NCI-H82 (cell line): ENCODE measurements around the gene RBM47.
"Not testable (repeated sequence)": the region's sequence is repeated elsewhere in the genome, so short reads cannot be mapped to it uniquely, and the experiment has no call there.

Source experiments
- DNase-seq: peaks from one replicate; lab custom pipeline; 2025; lab: John Stamatoyannopoulos, UW

RBM47 gene

DNA sequence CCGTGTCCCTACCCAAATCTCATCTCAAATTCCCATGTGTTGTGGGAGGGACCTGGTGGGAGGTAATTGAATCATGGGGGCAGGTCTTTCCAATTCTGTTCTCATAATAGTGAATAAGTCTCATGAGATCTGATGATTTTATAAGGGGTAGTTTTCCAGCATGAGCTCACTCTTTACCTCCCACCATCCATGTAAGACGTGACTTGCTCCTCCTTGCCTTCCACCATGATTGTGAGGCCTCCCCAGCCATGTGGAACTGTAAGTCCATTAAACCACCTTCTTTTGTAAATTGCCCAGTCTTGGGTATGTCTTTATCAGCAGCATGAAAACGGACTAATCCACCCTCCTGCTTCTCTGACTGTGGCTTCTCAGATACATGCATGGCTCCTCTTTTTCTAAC lies 222.2 kb downstream of the RBM47 start:
- DNase-seq: not testable (repeated sequence)

DNA sequence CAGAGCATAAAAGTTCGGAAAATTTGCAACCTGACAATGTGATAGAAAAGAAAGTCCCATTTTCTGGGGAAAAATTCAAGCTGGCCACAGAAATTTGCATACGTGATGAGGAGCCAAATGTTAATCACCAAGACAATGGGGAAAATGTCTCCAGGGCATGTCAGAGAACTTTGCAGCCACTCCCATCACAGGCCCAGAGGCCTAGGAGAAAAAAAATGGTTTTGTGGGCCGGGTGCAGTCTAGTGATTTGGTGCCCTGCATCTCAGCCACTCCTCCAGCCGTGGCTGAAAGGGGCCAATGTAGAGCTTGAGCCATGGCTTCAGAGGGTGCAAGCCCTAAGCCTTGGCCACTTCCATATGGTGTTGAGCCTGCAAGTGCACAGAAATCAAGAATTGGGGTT lies 223.3 kb downstream of the RBM47 start:
- DNase-seq: no peak

DNA sequence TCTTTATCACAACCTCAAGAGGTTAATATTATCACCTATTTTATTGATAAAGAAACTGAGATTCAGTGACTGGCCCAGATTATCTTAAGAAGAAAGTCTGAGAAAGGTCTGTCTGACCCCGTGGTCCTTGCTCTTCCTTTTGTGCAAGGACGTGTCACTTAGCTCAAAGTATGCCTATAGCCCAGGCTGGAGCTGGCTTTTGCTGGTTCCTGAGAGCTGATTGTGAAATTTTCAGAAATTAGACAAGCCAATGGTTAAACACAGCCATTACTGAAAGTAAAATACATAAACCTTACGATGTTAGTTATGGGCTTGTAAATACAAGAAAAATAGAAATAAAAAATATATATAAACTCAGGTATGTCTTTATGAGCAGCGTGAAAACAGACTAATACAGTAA lies 224.5 kb downstream of the RBM47 start:
- no peak for DNase-seq

DNA sequence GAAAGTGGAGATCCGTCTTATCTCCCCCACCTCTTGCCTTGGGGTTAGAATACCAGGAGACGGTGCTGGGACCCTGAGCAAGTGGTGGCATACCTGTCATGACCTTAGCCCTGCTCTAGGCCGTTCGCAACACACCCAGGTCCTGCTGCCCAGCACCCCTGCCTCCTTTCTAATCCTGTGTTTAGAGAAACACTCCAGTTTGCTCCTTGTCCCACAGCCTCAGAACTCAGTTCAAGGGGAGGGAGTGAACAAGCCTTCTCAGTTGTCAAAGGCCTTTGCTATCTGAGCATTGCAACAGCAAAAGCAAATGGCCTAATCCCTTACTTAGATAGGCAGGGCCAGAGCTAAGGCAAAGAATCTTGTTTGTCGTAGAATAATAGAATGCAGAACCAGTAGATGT lies 226.6 kb downstream of the RBM47 start:
- no peak for DNase-seq

DNA sequence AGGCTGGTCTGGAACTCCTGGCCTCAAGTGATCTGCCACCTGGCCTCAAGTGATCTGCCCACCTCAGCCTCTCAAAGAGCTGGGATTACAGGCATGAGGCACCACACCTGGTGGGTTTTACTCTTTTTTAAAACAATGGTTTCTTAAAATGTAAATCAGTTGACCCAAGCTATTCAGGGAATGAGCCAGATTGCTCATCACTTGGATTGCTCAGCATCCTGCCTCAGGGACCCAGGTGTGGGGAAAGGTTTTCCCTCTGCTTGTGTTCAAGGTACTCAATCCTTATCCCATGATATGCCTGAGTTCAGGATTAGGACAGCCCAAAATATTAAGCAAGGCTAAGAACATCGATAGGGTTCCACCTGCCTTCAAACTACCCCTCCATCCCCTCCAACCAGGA lies 227.1 kb downstream of the RBM47 start:
- no peak for DNase-seq

DNA sequence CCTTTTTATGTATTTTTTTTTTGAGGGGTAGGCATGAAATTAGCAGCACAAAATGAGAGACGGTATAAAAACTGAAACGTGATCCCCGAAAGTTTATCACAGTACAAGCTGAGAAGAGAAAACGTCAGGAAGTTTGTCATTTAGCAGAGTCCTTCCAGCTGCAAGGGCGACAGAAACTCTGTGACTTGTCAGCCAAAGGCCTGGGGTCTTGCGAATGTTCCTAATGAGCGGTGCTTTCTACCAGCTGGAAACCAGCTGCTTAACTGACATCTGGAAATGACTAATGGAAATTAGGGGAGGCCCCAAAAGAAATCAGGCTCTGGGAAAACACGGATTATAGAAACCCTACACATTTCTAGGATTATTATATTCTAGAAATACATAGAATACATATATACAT lies 228.0 kb downstream of the RBM47 start:
- DNase-seq: no peak

DNA sequence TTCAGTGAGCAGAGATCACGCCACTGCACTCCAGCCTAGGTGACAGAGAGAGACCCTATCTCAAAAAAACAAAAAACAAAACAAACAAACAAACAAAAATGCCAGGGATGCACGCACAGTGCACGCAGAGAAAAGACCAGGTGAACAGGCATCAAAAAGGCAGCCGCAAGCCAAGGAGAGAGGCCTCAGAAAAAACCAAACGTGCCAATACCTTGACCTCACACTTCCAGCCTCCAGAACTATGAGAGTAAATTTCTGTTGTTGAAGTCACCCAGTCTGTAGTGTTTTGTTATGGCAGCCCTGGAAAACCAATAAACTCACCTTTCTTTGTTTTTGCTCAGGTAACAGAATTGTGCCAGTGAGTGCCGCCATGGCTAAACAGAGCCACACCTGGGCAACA lies 228.6 kb downstream of the RBM47 start:
- no peak for DNase-seq

DNA sequence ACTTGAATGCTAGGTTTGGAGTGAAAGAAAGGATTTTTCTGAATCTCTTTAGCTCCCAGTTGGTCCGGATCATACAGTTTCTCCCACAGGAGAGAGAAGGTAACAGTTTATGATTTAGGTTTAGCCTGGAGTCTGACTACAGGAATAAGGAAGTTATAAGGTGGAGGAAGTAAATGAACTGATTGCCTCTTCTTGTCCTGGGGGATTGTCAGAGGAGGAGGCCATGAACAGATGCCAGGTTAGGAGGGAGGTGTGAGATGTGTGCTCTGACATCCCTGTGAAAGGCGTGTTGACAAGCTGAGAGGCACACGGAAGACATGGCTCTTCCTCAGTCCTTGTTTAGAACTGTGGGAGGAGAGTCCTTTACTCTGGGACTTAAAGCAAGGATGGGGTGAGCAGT lies 230.1 kb downstream of the RBM47 start:
- DNase-seq: no peak

DNA sequence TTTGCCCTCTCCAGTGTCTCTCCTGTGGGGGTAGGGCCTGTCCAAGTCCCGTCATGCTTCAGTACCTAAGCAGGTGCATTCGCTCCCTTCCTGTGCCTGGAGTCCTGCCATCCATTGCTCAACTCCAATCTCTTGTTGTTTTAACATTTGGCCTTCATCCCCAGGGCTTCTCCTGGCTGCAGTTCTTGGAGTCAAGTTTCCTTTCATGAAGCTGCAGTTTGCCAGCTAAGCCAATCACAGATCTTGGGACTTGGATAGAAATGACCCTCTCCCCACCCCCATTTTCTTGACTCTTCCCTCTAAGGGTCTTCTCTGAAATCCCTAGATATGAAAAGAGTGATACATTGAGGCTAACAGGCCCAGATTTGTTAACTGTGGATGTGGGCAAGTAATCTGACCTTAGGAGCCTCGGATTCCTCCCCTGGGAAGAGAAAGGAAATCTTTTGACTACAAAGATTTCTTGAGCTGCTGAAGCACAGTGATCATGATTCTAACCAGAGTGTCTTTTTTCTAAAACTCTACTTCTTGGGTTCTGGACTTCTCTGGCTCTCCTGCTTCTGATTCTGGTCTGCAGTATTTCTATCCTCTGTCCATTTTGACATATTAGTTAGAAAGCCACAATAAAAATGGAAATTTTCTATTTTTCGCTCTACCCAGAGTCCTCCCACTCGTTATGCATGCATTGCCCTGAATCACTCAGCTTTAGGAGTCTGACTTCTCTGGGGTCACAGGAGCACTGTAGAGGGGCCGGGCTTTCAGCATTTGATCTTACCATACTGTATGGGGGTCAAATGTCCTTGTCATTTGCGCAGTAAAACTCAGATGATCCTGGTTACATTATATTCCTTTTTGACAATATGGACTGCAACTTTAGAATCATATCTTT lies 233.5 kb downstream of the RBM47 start:
- no peak for DNase-seq

DNA sequence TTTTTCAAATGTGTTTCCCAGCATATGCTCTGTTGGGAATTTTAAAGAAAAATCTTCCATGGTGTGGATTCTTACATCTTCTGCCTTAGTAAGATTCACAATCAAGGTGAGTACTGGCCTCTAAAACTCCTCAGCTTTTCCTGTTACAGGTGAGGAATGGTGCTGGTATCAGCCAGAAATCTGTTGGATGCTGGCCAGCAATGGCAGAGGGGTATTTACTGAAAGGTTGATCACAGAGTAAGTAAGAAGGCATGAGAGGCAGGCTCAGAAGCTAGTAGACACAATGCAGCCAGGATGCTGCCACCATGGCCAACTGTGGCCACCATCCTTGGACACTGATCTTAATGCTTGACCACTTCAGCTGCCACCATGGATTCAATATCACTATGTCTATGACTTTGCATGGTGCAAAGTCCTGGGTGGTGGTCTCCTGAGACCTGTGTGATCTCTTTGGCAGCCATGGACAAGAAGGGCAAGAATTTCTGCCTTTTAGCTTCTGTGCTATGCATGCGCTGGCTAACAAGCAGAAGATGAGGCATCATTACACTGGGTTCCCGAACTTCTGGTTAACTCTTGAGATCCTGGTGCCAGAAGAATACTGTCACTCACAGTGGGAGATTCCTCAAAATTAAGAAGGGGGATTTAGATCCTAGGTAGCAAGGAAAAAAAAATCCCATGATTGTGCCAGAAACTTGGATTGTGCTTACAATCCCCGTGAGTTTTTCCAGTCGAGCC lies 234.3 kb downstream of the RBM47 start:
- DNase-seq: no peak

DNA sequence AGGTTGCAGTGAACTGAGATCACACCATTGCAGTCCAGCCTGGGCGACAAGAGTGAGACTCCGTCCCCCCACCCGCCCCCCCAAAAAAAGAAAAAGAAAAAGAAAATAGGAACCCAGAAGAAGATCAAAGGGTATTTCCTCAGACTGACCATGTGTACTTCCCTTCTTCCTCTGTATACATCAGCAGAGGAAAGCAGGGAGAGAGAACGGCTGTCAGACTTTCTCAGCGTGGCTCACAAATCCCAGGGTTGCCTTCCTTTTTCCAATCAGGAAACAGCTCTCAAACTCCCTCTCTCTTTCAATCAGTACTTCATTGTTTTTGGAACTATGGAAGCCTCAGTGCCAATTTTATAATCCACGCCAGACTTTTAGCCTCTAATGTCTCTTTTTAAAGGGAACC lies 235.4 kb downstream of the RBM47 start:
- DNase-seq: no peak

DNA sequence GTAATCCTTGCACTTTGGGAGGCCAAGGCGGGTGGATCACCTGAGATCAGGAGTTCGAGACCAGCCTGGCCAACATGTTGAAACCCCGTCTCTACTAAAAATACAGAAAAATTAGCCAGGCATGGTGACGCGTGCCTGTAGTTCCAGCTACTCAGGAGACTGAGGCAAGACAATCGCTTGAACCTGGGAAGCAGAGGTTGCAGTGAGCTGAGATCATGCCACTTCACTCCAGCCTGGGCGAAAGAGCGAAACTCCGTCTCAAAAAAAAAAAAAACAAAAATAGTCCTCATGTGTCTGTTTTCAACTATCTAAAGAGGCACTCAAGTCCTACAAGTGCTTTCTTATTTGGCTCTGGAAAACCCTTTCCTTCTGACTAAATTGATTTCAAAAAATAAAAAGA lies 237.4 kb downstream of the RBM47 start:
- DNase-seq: not testable (repeated sequence)

DNA sequence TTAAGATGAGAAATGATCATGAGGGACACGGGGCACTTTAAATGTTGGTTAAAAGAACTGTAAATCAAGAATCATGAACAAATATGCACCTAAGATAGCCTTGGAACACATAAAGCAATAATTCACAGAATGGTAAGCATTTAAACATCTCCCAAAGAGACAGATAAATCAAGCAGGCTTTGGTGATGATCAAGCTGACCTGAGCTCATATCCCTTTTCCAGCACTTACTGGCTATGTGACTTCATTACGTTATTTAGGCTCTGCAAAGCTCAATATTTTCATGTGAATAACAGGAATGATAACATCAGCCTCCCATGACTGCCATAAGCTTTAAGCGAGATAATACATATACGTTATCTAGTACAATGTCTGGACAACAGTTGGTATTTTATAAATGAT lies 239.7 kb downstream of the RBM47 start:
- DNase-seq: no peak

DNA sequence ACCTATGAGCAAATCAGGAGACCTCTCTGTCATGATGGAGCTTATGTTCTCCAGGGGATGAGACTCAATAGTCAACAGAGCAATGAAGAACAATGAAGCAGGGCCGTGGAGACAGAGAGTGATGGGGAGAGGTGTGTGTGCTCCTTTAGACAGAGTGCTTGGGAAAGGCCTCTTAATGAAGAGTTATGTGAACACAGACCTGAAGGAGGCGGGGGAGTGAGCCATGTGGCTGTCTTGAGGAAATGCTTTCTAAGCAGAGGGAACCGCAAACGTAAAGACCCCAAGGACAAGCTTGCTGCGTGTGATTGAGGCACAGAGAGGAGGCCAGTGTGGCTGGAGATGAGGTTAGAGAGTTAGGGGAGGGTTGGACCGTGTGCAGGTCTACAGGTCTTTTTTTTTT lies 241.4 kb downstream of the RBM47 start:
- peak; percentile 3 for DNase-seq

DNA sequence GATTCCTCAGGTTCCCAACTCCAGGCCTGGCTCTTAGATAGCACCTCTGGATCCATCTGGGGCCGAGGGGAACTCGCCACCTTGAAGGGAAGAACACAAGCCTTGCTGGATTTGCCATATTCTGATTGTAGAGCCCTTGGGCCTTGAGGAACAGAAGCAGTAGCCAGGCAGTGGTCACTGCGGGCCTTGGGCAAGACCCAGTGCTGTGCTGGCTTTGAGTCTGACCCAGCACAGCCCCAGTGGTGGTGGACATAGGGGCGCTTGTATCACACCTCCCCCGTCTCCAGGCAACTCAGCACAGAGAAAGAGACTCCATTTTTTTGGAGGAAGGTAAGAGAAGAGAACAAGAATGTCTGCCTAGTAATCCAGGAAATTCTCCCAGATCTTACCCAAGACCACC lies 249.0 kb downstream of the RBM47 start:
- DNase-seq: no peak

DNA sequence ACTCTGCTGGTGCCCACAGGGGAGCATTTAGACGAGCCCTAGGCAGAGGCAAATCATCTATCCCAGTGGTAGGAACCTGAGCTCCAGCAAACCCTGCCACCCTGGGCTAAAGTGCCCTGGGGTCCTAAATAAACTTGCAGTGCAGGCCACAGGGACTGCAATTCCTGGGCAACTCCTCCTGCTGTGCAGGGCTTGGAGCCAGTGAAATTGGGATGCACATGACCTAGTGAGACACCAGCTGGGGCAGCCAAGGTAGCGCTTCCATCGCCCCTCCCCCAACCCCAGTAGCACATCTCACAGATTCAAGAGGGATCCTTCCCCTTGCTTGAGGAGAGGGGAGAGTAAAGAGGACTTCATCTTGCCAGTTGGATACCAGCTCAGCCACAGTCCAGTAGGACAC lies 250.4 kb downstream of the RBM47 start:
- no peak for DNase-seq

DNA sequence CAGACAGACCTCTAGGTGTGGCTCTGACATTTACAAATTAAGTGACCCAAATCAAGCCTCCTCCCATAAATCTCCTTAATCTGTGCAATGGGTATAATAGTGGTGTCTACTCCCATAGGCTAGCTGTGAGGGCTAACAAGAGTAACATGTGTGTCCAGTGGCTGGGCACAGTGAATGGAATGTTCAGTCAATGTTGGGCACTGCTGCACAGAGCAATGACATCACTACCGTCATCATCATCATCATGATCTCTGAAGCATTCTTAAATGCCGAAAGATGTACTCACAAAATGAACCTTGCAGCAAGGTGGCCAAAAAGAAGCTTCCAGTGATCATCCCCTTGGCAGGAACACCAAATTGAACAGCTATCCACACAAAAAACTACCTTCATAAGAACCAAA lies 251.0 kb downstream of the RBM47 start:
- no peak for DNase-seq

DNA sequence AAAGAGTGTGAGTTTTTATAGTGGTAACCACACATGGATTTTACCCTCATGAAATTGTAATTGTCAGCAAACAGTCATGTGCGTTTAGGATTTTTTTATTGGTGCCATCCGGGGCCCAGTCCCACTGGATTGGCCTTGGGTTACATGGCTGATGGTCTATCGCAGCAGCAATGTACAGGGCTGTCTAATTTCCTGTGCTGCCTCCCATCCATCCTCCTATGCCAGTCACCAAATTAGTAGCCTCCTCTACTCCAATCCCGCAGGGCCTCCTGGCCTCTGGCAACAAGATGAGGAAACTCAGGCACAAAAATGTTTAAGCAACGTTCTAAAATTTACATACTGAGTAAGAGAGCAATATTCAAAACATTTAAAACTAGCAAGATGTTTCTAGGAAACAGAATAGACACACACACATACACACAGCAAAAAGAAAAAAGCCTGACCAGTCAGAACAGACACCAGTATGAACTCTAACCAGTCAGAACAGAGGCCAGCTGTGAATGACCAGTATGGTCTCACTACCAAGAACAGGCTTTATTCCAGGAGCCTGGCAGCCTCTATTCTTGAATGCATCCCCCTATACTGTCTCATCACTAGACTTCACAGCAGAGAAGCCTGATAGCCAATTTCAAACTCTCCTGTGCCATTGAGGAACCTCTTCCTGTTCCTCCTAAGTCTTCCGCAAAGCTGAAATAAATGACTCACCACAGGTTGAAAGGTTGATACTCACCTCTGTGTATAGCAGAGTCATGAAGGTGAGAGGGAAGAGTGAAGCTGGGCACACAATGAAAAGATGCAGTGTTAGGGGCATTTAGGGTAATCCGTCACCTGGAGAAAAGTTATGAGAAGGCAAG lies 251.9 kb downstream of the RBM47 start:
- DNase-seq: no peak

DNA sequence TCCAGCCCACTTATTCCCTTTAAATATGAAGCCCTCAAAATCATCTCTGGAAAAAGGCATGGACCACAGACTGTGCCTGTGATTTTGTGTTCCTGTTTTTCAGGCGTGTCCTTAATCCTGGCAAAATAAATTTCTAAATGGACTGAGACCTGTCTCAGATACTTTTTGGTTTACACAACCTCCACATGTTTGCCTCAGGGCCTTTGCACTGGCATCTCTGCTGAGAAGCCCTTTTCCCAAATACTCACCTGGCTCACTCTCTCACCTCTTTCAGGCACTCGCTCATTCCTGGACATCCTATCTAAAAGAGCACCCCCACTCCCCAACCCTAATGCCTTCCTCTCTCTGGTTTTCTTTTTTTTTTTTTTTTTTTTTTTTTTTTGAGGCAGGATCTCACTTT lies 254.0 kb downstream of the RBM47 start:
- no peak for DNase-seq

DNA sequence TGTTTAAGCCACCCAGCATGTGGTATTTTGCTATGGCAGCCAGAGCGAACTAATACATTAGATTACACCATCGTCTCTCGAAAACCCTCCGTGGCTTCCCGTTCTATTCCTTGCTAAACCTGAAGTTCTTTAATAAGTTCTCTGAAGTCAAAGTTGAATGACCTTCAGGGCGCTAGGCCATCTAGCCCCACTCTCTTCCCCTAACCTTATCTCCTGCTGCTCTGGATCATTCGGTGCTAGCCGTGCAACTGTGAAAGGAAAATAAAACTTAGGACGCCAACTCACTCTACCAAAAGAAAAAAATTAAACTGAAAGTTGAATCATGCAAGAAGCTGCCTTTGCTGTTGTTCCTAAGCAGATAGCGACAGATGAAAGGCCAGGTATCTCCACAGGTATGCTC lies 254.6 kb downstream of the RBM47 start:
- no peak for DNase-seq

DNA sequence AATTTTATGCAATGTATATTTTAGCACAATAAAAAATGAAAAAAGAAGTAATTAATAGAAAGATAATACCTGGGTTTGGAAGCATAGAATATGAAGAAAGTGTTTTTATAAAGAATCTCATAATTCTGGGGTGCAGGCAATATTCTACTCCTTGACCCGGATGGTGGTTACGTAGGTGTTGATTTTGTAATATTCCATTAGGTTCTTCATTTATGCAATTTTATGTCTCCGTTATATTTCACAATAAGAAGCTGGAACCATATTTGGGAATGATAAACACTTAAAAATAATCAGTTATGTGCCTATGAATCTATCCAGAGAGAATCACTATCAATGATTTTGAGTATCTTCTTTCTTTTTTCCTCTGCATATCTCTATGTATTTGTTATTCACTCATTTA lies 256.0 kb downstream of the RBM47 start:
- DNase-seq: no peak
